ENCODE results near the gene HACL1. TPM values are rescaled to one million over a fixed set of nuclear protein-coding genes. Genes with fewer than 3 reads are reported as not detected.

HACL1 gene
- total RNA-seq, 1 donor from 2014 or later = 28.4 TPM

DNA sequence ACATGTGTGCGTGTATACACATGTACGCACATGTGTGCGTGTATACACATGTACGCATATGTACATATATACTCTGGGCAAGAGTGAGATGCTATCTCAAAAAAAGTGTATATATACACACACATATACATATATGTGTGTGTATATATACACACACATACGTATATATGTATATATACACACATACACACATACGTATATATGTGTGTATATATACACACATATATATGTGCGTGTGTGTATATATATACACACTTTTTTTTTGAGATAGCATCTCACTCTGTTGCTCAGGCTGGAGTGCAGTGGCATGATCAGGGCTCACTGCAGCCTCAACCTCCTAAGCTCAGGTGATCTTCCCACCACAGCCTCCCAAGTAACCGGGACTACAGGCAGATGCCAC lies 8.4 kb downstream of the HACL1 start:
- no peak overlapping the region for H3K4me3 Mint-ChIP-seq
- intact Hi-C loops (cut with micrococcal nuclease) = no loop called here
- no peak for TF ChIP-seq CTCF (IDR thresholded peaks at IDR 0.05)
- DNase-seq (no peak), ATAC-seq (ENCODE audit: low read depth) (no peak)
- no peaks in the 10 kb centered on the region for H3K27me3 Mint-ChIP-seq
- H3K9me3 Mint-ChIP-seq = no peaks in the 10 kb centered on the region
- no peaks in the 10 kb centered on the region for H3K4me1 Mint-ChIP-seq
- peaks cover 46% of the 10 kb centered on the region for H3K36me3 Mint-ChIP-seq (ENCODE audit: low read depth)
- H3K27ac Mint-ChIP-seq = no peak overlapping the region
- POLR2A ChIA-PET = interaction anchor here (0.6 kb wide), 1 partner anchor 220 kb away, joined by 3 read pairs; no protein-coding TSS in a partner anchor
- CTCF ChIA-PET = no interaction called here

- intact Hi-C loops (cut with micrococcal nuclease) = no loop called here
- no peaks in the 10 kb centered on the region for H3K4me1 Mint-ChIP-seq
- POLR2A ChIA-PET = no interaction called here
- H3K4me3 Mint-ChIP-seq = no peak overlapping the region
- H3K27ac Mint-ChIP-seq = no peak overlapping the region
- H3K36me3 Mint-ChIP-seq (ENCODE audit: low read depth) = peaks cover 38% of the 10 kb centered on the region
- CTCF ChIA-PET = no interaction called here
- DNase-seq (no peak), ATAC-seq (ENCODE audit: low read depth) (no peak)
- H3K27me3 Mint-ChIP-seq = no peaks in the 10 kb centered on the region
- H3K9me3 Mint-ChIP-seq = no peaks in the 10 kb centered on the region
- TF ChIP-seq CTCF (IDR thresholded peaks at IDR 0.05) = no peak
Measured at GRCh38 chr3:15591928-15592327, 9.4 kb downstream of the HACL1 start.

GRCh38 chr3:15591242-15591641 lies 10.1 kb downstream of the HACL1 start:
- intact Hi-C loops (cut with micrococcal nuclease) = no loop called here
- Mint-ChIP-seq H3K9me3 (no peaks in the 10 kb centered on the region), H3K27me3 (no peaks in the 10 kb centered on the region), H3K27ac (no peak overlapping the region), H3K4me3 (no peak overlapping the region), H3K36me3 (ENCODE audit: low read depth) (peaks cover 38% of the 10 kb centered on the region), H3K4me1 (no peaks in the 10 kb centered on the region)
- ATAC-seq (ENCODE audit: low read depth) (no peak), DNase-seq (no peak)
- POLR2A ChIA-PET = no interaction called here
- no peak for TF ChIP-seq CTCF (IDR thresholded peaks at IDR 0.05)
- CTCF ChIA-PET = no interaction called here

DNA sequence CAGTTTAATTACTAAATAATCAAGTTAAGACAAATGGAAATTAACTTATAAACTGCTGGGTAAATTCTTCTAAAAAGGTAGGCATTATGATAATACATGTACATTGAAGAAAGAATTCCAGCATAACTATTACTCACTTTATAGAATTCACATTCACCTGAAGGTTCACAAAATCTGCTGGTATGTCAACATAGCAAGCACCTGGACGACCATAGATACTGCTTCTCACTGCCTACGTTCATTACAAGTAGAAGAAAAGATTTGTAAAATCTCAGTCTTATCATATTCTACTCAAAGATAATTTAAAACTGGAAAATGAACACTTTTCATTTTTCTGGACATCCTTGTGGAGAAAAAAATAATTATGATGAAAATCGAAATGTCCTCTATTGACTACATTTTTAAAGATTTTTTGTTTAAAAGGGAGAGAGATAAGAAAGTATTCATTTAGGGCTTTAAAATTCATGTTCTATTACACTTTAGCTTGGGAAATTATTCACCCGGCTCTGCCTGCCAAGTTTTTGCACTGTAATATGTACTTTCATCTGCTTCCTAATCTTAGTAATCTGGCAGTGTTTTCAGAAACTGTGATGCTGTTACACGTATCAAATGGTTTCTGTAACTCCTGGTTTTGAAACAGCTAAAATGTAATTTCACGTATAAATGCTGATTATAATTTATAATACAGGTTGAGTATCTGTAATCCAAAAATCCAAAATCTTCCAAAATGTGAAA lies 16.1 kb downstream of the HACL1 start:
- TF ChIP-seq CTCF (IDR thresholded peaks at IDR 0.05) = no peak
- no peaks in the 10 kb centered on the region for H3K9me3 Mint-ChIP-seq
- H3K27me3 Mint-ChIP-seq = no peaks in the 10 kb centered on the region
- no peak overlapping the region for H3K4me3 Mint-ChIP-seq
- ChIA-PET POLR2A (no interaction called here), CTCF (no interaction called here)
- DNase-seq (no peak), ATAC-seq (ENCODE audit: low read depth) (no peak)
- no peaks in the 10 kb centered on the region for H3K4me1 Mint-ChIP-seq
- H3K36me3 Mint-ChIP-seq (ENCODE audit: low read depth) = peaks cover 65% of the 10 kb centered on the region
- H3K27ac Mint-ChIP-seq = no peak overlapping the region
- intact Hi-C loops (cut with micrococcal nuclease) = no loop called here

GRCh38 chr3:15581471-15582394 lies 19.6 kb downstream of the HACL1 start:
- intact Hi-C loops (cut with micrococcal nuclease) = no loop called here
- peaks cover 3% of the 10 kb centered on the region for H3K4me1 Mint-ChIP-seq
- H3K27me3 Mint-ChIP-seq = no peaks in the 10 kb centered on the region
- ATAC-seq (ENCODE audit: low read depth) (no peak), DNase-seq (no peak)
- TF ChIP-seq CTCF (IDR thresholded peaks at IDR 0.05) = no peak
- peaks cover 69% of the 10 kb centered on the region for H3K36me3 Mint-ChIP-seq (ENCODE audit: low read depth)
- H3K9me3 Mint-ChIP-seq = no peaks in the 10 kb centered on the region
- ChIA-PET POLR2A (no interaction called here), CTCF (no interaction called here)
- H3K27ac Mint-ChIP-seq = no peak overlapping the region
- no peak overlapping the region for H3K4me3 Mint-ChIP-seq
